Calu3 (cell line): Measurements from ENCODE around the gene NLRP6. TPM values are rescaled to one million over a fixed set of nuclear protein-coding genes. Genes with fewer than 3 reads are reported as not detected.

Source experiments
- BruUV-seq: library from RNA; stranded (reverse); fragments of 400-500 nt; replicated peaks from 2 replicates; lab custom pipeline; 2021; lab: Mats Ljungman, UMichigan
- CTCF ChIA-PET: fragments of 300-600 bp; sonication (Branson Sonifier 250); formaldehyde crosslinking; loops from one replicate; lab custom pipeline; 2022; ENCODE audit warnings: antibody characterized with exemption; lab: Charles Lee
- DNase-seq: peaks from one replicate; pipeline ENCODE4 v3.0.0; 2022
- H3K27ac Mint-ChIP-seq: one replicate; pipeline ENCODE4 v1.8.0; 2022; ENCODE audit warnings: mixed read lengths; ENCODE audit not compliant: unreplicated experiment
- H3K27me3 Mint-ChIP-seq: one replicate; pipeline ENCODE4 v1.8.0; 2022; ENCODE audit warnings: mixed read lengths; ENCODE audit not compliant: unreplicated experiment
- H3K36me3 Mint-ChIP-seq: one replicate; pipeline ENCODE4 v1.8.0; 2022; ENCODE audit warnings: mild to moderate bottlenecking, moderate library complexity, mixed read lengths; ENCODE audit not compliant: insufficient read depth, unreplicated experiment
- H3K4me1 Mint-ChIP-seq: one replicate; pipeline ENCODE4 v1.8.0; 2022; ENCODE audit warnings: mild to moderate bottlenecking, low read depth, mixed read lengths; ENCODE audit not compliant: unreplicated experiment
- H3K4me3 Mint-ChIP-seq: one replicate; pipeline ENCODE4 v1.8.0; 2022; ENCODE audit warnings: mild to moderate bottlenecking, low read depth, moderate library complexity, mixed read lengths; ENCODE audit not compliant: unreplicated experiment
- H3K9me3 Mint-ChIP-seq: one replicate; pipeline ENCODE4 v1.8.0; 2022; ENCODE audit warnings: low read depth, mixed read lengths; ENCODE audit not compliant: unreplicated experiment
- intact Hi-C: fragments of 100-400 bp; cut with micrococcal nuclease; formaldehyde crosslinking; loops from one replicate; pipeline ENCODE4 v1.10.0; 2022; ENCODE audit not compliant: unreplicated experiment
- total RNA-seq: library from RNA; stranded (reverse); gene quantifications from 2 replicates; pipeline ENCODE4 v1.2.3, GENCODE V29; 2022
- TF ChIP-seq, protein P1 (sequence below): fragments of 200-600 bp; IDR thresholded peaks from one replicate; pipeline ENCODE4 v1.8.0; 2022; ENCODE audit warnings: antibody characterized with exemption; ENCODE audit not compliant: unreplicated experiment

The NLRP6 gene
- total RNA-seq, 1 experiment from 2014 or later = not detected

DNA sequence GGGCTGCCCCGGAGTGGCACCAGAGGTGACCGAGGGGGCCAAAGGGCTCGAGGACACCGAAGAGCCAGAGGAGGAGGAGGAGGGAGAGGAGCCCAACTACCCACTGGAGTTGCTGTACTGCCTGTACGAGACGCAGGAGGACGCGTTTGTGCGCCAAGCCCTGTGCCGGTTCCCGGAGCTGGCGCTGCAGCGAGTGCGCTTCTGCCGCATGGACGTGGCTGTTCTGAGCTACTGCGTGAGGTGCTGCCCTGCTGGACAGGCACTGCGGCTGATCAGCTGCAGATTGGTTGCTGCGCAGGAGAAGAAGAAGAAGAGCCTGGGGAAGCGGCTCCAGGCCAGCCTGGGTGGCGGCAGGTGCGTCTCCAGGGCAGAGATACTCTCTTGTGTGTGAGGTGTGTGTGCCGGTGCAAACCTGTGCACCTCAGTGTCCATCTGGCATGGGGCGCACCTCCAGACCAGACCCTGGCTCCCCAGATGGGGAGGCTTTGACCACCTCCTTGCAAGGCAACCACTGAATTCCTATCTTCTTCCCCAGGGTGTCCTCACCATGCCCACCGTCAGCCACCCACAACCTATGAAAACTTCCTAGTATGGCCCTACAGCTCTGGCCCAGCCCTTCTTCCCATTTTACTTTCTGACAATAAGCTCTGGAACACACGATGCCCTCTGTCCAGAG is 3.4 kb downstream of the NLRP6 start:
- CTCF ChIA-PET = no interaction called here
- Mint-ChIP-seq H3K27me3 (peaks cover 90% of the 10 kb centered on the region), H3K9me3 (peaks cover 3% of the 10 kb centered on the region), H3K27ac (no peak overlapping the region), H3K36me3 (no peaks in the 10 kb centered on the region), H3K4me3 (no peak overlapping the region), H3K4me1 (no peaks in the 10 kb centered on the region)
- TF ChIP-seq, protein P1, sequence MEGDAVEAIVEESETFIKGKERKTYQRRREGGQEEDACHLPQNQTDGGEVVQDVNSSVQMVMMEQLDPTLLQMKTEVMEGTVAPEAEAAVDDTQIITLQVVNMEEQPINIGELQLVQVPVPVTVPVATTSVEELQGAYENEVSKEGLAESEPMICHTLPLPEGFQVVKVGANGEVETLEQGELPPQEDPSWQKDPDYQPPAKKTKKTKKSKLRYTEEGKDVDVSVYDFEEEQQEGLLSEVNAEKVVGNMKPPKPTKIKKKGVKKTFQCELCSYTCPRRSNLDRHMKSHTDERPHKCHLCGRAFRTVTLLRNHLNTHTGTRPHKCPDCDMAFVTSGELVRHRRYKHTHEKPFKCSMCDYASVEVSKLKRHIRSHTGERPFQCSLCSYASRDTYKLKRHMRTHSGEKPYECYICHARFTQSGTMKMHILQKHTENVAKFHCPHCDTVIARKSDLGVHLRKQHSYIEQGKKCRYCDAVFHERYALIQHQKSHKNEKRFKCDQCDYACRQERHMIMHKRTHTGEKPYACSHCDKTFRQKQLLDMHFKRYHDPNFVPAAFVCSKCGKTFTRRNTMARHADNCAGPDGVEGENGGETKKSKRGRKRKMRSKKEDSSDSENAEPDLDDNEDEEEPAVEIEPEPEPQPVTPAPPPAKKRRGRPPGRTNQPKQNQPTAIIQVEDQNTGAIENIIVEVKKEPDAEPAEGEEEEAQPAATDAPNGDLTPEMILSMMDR = no peak
- BruUV-seq = no TSS peak
- DNase-seq = no peak
- intact Hi-C loops = no loop called here

DNA sequence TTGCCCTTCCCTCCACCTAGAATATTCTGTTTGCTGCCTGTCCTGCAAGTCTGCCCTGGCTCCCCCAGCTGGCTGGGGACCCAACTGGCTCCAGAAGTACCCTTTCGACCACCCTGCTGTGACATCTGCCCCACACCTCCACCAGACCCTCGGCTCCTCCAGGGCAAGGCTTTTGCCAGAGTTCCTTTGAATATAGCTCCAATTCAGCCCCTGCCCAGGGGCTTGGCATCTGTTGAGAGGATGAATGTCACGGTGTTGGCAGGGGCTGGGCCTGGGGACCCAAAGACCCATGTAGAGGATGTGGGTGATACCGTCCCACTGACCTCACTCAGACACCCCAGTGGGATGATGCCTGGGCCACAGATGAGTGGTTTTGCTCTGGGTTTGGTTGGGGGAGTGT is 4.0 kb downstream of the NLRP6 start:
- Mint-ChIP-seq H3K36me3 (no peaks in the 10 kb centered on the region), H3K27ac (no peak overlapping the region), H3K4me1 (no peaks in the 10 kb centered on the region), H3K9me3 (no peaks in the 10 kb centered on the region), H3K27me3 (peaks cover 90% of the 10 kb centered on the region), H3K4me3 (no peak overlapping the region)
- no peak for DNase-seq
- TF ChIP-seq, protein P1 = no peak
- CTCF ChIA-PET = no interaction called here
- intact Hi-C loops = no loop called here
- no TSS peak for BruUV-seq

DNA sequence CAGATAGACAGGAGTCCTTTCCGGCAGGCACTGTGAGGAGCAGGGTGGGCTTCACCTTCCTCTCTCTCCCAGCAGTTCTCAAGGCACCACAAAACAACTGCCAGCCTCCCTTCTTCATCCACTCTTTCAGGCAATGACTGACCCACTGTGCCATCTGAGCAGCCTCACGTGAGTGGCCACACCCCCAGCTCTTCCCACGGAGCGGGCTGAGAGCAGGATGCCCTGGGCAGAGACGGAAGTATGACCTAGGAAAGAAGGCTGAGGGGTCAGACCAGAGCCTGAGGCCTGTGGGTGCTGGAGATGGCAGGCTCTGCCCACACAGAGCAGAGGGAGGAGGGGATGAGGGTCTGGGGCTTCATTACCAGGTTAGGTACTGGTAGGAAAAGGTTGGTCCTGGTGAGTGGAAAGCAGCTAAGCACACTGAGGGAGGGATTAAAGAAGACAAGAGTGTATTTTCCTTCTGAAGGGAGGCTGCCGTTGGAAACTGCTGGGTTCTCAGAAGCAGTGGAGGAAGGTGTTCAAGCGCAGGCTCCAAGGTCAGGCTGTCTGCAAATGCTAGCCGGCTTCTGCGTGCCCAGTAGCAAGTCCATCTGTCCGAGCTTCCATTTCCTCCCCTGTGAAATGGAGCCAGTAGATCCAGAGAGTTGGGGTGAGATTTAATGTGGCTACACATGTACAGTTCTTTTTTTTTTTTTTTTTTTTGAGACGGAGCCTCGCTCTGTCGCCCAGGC is 4.6 kb downstream of the NLRP6 start:
- Mint-ChIP-seq H3K9me3 (no peaks in the 10 kb centered on the region), H3K36me3 (no peaks in the 10 kb centered on the region), H3K27me3 (peaks cover 90% of the 10 kb centered on the region), H3K4me3 (no peak overlapping the region), H3K27ac (no peak overlapping the region), H3K4me1 (peaks cover 4% of the 10 kb centered on the region)
- CTCF ChIA-PET = no interaction called here
- TF ChIP-seq, protein P1 = no peak
- DNase-seq = no peak
- no TSS peak for BruUV-seq
- intact Hi-C loops = no loop called here

DNA sequence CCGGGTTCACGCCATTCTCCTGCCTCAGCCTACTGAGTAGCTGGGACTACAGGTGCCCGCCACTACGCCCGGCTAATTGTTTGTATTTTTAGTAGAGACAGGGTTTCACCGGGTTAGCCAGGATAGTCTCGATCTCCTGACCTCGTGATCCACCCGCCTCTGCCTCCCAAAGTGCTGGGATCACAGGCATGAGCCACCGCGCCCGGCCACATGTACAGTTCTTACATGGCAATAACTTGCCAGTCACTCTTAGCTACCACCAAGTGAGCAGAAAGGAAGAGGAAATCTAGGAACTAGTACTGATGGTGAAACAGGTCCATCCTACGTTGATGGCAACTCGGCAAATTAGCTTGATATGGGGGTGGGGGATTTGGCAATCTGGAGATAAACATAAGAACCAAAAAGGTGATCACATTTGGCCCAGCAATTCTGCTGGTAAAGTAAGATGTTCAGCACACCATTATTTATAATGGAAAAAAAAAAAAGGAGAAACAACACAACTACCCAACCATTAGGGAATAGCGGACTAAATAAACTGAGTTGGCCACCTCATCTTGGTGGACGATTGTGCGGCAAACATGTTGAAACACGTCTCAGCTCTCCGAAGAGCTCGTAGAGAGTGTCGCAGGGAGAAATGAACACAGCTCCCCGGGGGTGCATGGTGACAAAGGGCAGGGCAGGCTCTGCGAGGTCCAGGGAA is 5.3 kb downstream of the NLRP6 start:
- TF ChIP-seq, protein P1 = no peak
- Mint-ChIP-seq H3K4me3 (no peak overlapping the region), H3K9me3 (no peaks in the 10 kb centered on the region), H3K4me1 (peaks cover 9% of the 10 kb centered on the region), H3K27ac (no peak overlapping the region), H3K27me3 (peaks cover 90% of the 10 kb centered on the region), H3K36me3 (peaks cover 5% of the 10 kb centered on the region)
- no peak for DNase-seq
- intact Hi-C loops = no loop called here
- CTCF ChIA-PET = interaction anchor here (0.5 kb wide), 1 partner anchor 62 kb away, joined by 3 read pairs; no protein-coding TSS in a partner anchor
- BruUV-seq = no TSS peak
